K562 treated with DMSO at 1 percent for 12 hours (cell line): Measurements from ENCODE around the gene STOML3. TPM values are rescaled to one million over a fixed set of nuclear protein-coding genes. Genes with fewer than 3 reads are reported as not detected.

ENCODE experiments used
- total RNA-seq: library from RNA; unstranded; fragments of 300-600 nt; gene quantifications from 2 replicates; pipeline ENCODE4 v1.2.3, GENCODE V29; 2022; ENCODE audit not compliant: insufficient read depth

Gene STOML3, protein sequence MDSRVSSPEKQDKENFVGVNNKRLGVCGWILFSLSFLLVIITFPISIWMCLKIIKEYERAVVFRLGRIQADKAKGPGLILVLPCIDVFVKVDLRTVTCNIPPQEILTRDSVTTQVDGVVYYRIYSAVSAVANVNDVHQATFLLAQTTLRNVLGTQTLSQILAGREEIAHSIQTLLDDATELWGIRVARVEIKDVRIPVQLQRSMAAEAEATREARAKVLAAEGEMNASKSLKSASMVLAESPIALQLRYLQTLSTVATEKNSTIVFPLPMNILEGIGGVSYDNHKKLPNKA
- not detected in 2 replicates for total RNA-seq

DNA sequence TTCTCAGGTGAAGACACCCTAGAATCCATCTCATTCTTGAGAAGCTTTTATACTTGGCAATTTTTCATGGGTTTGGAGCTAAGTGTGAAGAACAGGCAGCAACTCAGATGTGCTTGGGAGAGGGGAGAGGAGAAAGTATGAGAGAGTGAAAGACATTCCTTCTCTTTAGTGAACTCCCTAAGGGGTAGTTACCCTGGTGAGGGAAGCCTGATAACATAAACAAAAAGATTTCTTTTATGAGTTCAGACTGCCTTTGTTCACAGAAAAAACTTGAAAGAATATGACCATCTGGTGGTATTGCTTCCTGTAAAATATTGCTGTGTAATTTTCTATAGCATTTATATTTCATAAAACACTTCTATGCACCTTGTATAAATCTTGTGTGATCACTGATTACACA, at the start of gene STOML3:
Gene STOML3 (minus strand): TSS at position 139 of the 400 bp plus-strand sequence. CDS start 110 bp downstream, at position 29.

DNA sequence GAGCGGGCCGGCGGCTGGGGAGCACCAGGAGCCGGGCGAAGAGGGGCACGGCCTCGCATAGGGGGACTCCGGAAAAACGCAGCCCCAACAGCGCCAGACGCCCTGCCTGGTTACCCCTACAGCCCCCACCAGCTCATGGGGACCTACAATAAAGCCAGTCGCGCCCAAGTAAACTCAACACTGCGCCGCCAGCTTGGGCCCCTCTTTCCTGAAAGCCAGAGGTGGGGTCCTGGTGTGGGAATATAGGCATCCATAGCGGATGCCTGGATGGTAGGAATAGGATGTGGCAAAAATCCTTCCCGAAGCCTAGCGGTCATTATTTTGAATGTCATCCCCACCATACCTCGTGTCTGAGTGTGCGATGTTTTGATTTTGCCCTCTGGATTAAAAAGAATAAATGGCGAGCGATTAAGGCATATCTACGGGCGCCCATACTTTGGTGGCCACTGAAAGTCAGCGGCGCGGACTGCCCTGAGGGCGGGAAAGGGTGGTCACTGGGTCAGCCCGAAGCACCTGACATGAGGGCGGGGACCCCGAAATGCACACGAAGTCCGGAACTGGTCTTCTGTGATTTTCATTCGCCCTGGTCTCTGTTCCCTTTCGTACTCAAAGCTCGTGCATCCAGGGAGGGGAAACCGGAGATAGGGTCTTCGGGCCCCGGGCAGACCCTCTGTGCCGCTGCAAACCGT, 47.4 kb upstream of the STOML3 start, which contains the start of the genes NHLRC3 and PROSER1:
Gene NHLRC3 (plus strand): TSS at position 577 of the 689 bp plus-strand sequence. CDS start 184 bp downstream, outside the sequence.
Gene PROSER1 (minus strand): TSS at position 210 of the 689 bp plus-strand sequence. CDS start 847 bp downstream, outside the sequence.

Other genes starting within 250 kb of the STOML3 start
- 3.6 and 21.1 TPM in 2 replicates for gene PROSER1, start 47.3 kb upstream of the STOML3 start, total RNA-seq
- 2.7 and 9.9 TPM in 2 replicates for gene NHLRC3, start 47.6 kb upstream of the STOML3 start, total RNA-seq